Aorta (tissue), 5 donors: ENCODE results near the gene PSMB5. TPM values are rescaled to one million over a fixed set of nuclear protein-coding genes. Genes with fewer than 3 reads are reported as not detected.
A peak's percentile ranks its signal among the peaks of the same experiment; 100 is the strongest.

ENCODE experiments used
- ATAC-seq: fragments of 200-7000 bp; cut with Tn5 transposase; one replicate; pipeline ENCODE4 v1.9.1; 2022; ENCODE audit warnings: moderate library complexity; ENCODE audit not compliant: low FRiP score
- DNase-seq, 2 donors: peaks; one replicate each; pipeline ENCODE4 v3.0.0-alpha.2; 2020
- H3K27ac ChIP-seq, 2 donors: one replicate each; pipeline ENCODE4 v1.5.1; 2013; ENCODE audit warnings: low read length in 2 of 2, mild to moderate bottlenecking in 2 of 2, moderate library complexity in 2 of 2, control low read depth in 1 of 2, inconsistent platforms in 1 of 2, low read depth in 1 of 2
- H3K27me3 ChIP-seq, 2 donors: one replicate each; pipeline ENCODE4 v1.6.1; 2013; ENCODE audit warnings: control low read depth in 1 of 2, low read length in 1 of 2, mild to moderate bottlenecking in 1 of 2, moderate library complexity in 1 of 2; ENCODE audit not compliant: insufficient read depth in 2 of 2, control insufficient read depth in 1 of 2
- H3K36me3 ChIP-seq, 2 donors: one replicate each; pipeline ENCODE4 v1.6.1; 2013; ENCODE audit warnings: control low read depth in 1 of 2, low read length in 1 of 2, mild to moderate bottlenecking in 1 of 2; ENCODE audit not compliant: insufficient read depth in 2 of 2, control insufficient read depth in 1 of 2
- H3K4me1 ChIP-seq, 2 donors: one replicate each; pipeline ENCODE4 v1.6.1; 2013; ENCODE audit warnings: low read length in 2 of 2, control low read depth in 1 of 2, mild to moderate bottlenecking in 1 of 2, moderate library complexity in 1 of 2; ENCODE audit not compliant: insufficient read depth in 2 of 2, control insufficient read depth in 1 of 2
- H3K4me3 ChIP-seq, 2 donors: one replicate each; pipeline ENCODE4 v1.5.1; 2013; ENCODE audit warnings: low read length in 2 of 2, control low read depth in 1 of 2, mild to moderate bottlenecking in 1 of 2
- H3K9me3 ChIP-seq: one replicate; pipeline ENCODE4 v1.6.1; 2013; ENCODE audit warnings: mild to moderate bottlenecking, low read length; ENCODE audit not compliant: control insufficient read depth
- WGBS, 2 donors: extraction: QIAGEN DNeasy Blood & Tissue Kit; methylation state at CpG; one replicate each; pipeline ENCODE4 v1.1.7; 2013; 5-methylcytosine and 5-hydroxymethylcytosine counted together
- intact Hi-C, 2 donors: fragments of 100-400 bp; cut with DNase I; formaldehyde crosslinking; loops; one replicate each; pipeline versions ENCODE4 v1.14.2 to v1.15.0; 2022
- polyA plus RNA-seq, 2 donors: library from polyadenylated mRNA; stranded (reverse); fragments of 200-250 nt; gene quantifications; one replicate each; pipeline ENCODE4 v1.2.3, GENCODE V29; 2013
- total RNA-seq, 2 donors: library from RNA; stranded (reverse); fragmentation: NEBNext Ultra II Directional; extraction: Animal tissue kit (Norgen Biotek cat#: 25700); gene quantifications; one replicate each; pipeline ENCODE4 v1.2.1, GENCODE V29; 2021
- donor health status: healthy with polysubstance abuse.
- donor health status: Bipolar disorder and iron deficiency.
- donor health status: DM: no; HTN: no; CAD: no.
- donor health status: DM: no; HTN: no; CAD: no.
- donor health status: DM: yes; HTN: yes; CAD: no.

Gene PSMB5
- total and polyA plus RNA-seq, 4 donors: 67.7 to 116 (median 85.8) TPM

- no peaks in the 10 kb centered on the region for H3K36me3 ChIP-seq
Observed at GRCh38 chr14:22981090-22981875, 53.4 kb downstream of the PSMB5 start.

GRCh38 chr14:22980672-22981089 is 54.0 kb downstream of the PSMB5 start:
- ATAC-seq: no peak
- peak overlapping the region; percentile 49 to 59 for H3K4me3 ChIP-seq
- intact Hi-C loops: loop anchor here (5.0 to 10.0 kb wide), 2 partner anchors 423 to 426 kb away; no protein-coding TSS in a partner anchor
- H3K4me1 ChIP-seq: peaks cover 5% of the 10 kb centered on the region in 2 donors
- H3K9me3 ChIP-seq: no peaks in the 10 kb centered on the region
- DNase-seq: peak; percentile 51 to 84
- H3K36me3 ChIP-seq: no peaks in the 10 kb centered on the region
- WGBS, 2 donors: 0 to 1% methylated on average over 18 to 41 of the region's 41 CpGs
- H3K27ac ChIP-seq: peak overlapping the region; percentile 5 to 84
- no peaks in the 10 kb centered on the region for H3K27me3 ChIP-seq

More at GRCh38 chr14:22981090-22981875, 53.4 kb downstream of the PSMB5 start:
- Histone ChIP-seq H3K4me3 (peak overlapping the region; percentile 49 to 59), H3K27ac (peak overlapping the region in 1 of 2 donors; percentile 61), H3K4me1 (peaks cover 5% of the 10 kb centered on the region in 2 donors), H3K27me3 (no peaks in the 10 kb centered on the region), H3K9me3 (no peaks in the 10 kb centered on the region)
- DNase-seq: peak; percentile 55 to 79
- intact Hi-C loops: loop anchor here (5.0 to 10.0 kb wide), 2 partner anchors 424 to 426 kb away; no protein-coding TSS in a partner anchor
- peak; percentile 5 for ATAC-seq
- WGBS, 2 donors: 1% methylated on average over 73 to 76 of the region's 76 CpGs

- intact Hi-C loops: loop anchor here (5.0 to 10.0 kb wide), 2 partner anchors 423 to 425 kb away; no protein-coding TSS in a partner anchor
- WGBS, 2 donors: 64 to 78% methylated on average over 8 of the region's 8 CpGs
- ATAC-seq: no peak
- Histone ChIP-seq H3K27ac (peak overlapping the region; percentile 5 to 84), H3K36me3 (no peaks in the 10 kb centered on the region), H3K4me1 (peaks cover 5% of the 10 kb centered on the region in 2 donors), H3K4me3 (peak overlapping the region in 1 of 2 donors; percentile 49), H3K9me3 (no peaks in the 10 kb centered on the region), H3K27me3 (no peaks in the 10 kb centered on the region)
- no peak for DNase-seq
Observed at GRCh38 chr14:22979748-22980392, 54.8 kb downstream of the PSMB5 start.

GRCh38 chr14:22978981-22979671 is 55.6 kb downstream of the PSMB5 start:
- Histone ChIP-seq H3K9me3 (no peaks in the 10 kb centered on the region), H3K27ac (peak overlapping the region in 1 of 2 donors; percentile 78), H3K36me3 (no peaks in the 10 kb centered on the region), H3K4me3 (no peak overlapping the region), H3K4me1 (peaks cover 5% of the 10 kb centered on the region in 2 donors), H3K27me3 (no peaks in the 10 kb centered on the region)
- ATAC-seq (no peak), DNase-seq (no peak)
- intact Hi-C loops: no loop called here
- WGBS, 2 donors: 54 to 62% methylated on average over 5 of the region's 5 CpGs

GRCh38 chr14:22978487-22978837 is 56.2 kb downstream of the PSMB5 start:
- Histone ChIP-seq H3K27me3 (no peaks in the 10 kb centered on the region), H3K36me3 (no peaks in the 10 kb centered on the region), H3K4me1 (peaks cover 5% of the 10 kb centered on the region in 2 donors), H3K9me3 (no peaks in the 10 kb centered on the region), H3K27ac (peak overlapping the region in 1 of 2 donors; percentile 80), H3K4me3 (no peak overlapping the region)
- WGBS, 2 donors: 49 to 57% methylated on average over 3 of the region's 3 CpGs
- intact Hi-C loops: no loop called here
- DNase-seq: no peak
- no peak for ATAC-seq

GRCh38 chr14:22977684-22978486 is 56.8 kb downstream of the PSMB5 start:
- 6 to 9% methylated on average over 8 of the region's 8 CpGs for WGBS, 2 donors
- Histone ChIP-seq H3K9me3 (no peaks in the 10 kb centered on the region), H3K4me1 (peaks cover 5% of the 10 kb centered on the region in 2 donors), H3K4me3 (no peak overlapping the region), H3K27ac (peak overlapping the region; percentile 16 to 89), H3K36me3 (no peaks in the 10 kb centered on the region), H3K27me3 (no peaks in the 10 kb centered on the region)
- intact Hi-C loops: no loop called here
- ATAC-seq (peak; percentile 5), DNase-seq (peak; percentile 73 to 90)

- Histone ChIP-seq H3K4me3 (no peak overlapping the region), H3K27me3 (no peaks in the 10 kb centered on the region), H3K36me3 (peaks cover 0 to under 1% of the 10 kb centered on the region in 2 donors), H3K27ac (peak overlapping the region in 1 of 2 donors; percentile 89), H3K9me3 (no peaks in the 10 kb centered on the region), H3K4me1 (peaks cover 5% of the 10 kb centered on the region in 2 donors)
- ATAC-seq (no peak), DNase-seq (no peak)
- intact Hi-C loops: no loop called here
Observed at GRCh38 chr14:22977434-22977683, 57.3 kb downstream of the PSMB5 start.
